ENCODE results near the gene ATAD1.
"Not testable (repeated sequence)": the region's sequence is repeated elsewhere in the genome, so short reads cannot be mapped to it uniquely, and the experiment has no call there.

The ATAD1 gene

GRCh38 chr10:87804939-87805569, 13.0 kb downstream of the ATAD1 start:
- Histone ChIP-seq H3K4me1 (ENCODE audit: insufficient read depth, low read length, poor library complexity, severe bottlenecking) (no peaks in the 10 kb centered on the region), H3K36me3 (ENCODE audit: insufficient read depth, low read length) (peaks cover 69% of the 10 kb centered on the region), H2AFZ (ENCODE audit: low read length) (no peak overlapping the region), H3K79me2 (ENCODE audit: insufficient read depth, low read length) (peaks cover 84% of the 10 kb centered on the region), H3K9me3 (ENCODE audit: insufficient read depth, low read depth, low read length) (peaks cover 26% of the 10 kb centered on the region), H4K20me1 (ENCODE audit: insufficient read depth, low read length, poor library complexity, severe bottlenecking) (peaks cover 6% of the 10 kb centered on the region), H3K4me2 (ENCODE audit: low read depth, low read length, poor library complexity, severe bottlenecking) (no peak overlapping the region), H3K9ac (ENCODE audit: low read depth, low read length, poor library complexity, severe bottlenecking) (no peak overlapping the region), H3F3A (ENCODE audit: low read depth) (no peaks in the 10 kb centered on the region), H3K27me3 (ENCODE audit: insufficient read depth, low read length, poor library complexity, severe bottlenecking) (peaks cover 6% of the 10 kb centered on the region), H3K4me3 (ENCODE audit: low read length, poor library complexity, severe bottlenecking) (no peak overlapping the region), H3K9me2 (replicated peaks; ENCODE audit: low read depth, low read length) (no peaks in the 10 kb centered on the region)
- no peak for TF ChIP-seq EZH2phosphoT487 (IDR thresholded peaks at IDR 0.05; ENCODE audit: borderline replicate concordance)
- TF ChIP-seq, protein P1, sequence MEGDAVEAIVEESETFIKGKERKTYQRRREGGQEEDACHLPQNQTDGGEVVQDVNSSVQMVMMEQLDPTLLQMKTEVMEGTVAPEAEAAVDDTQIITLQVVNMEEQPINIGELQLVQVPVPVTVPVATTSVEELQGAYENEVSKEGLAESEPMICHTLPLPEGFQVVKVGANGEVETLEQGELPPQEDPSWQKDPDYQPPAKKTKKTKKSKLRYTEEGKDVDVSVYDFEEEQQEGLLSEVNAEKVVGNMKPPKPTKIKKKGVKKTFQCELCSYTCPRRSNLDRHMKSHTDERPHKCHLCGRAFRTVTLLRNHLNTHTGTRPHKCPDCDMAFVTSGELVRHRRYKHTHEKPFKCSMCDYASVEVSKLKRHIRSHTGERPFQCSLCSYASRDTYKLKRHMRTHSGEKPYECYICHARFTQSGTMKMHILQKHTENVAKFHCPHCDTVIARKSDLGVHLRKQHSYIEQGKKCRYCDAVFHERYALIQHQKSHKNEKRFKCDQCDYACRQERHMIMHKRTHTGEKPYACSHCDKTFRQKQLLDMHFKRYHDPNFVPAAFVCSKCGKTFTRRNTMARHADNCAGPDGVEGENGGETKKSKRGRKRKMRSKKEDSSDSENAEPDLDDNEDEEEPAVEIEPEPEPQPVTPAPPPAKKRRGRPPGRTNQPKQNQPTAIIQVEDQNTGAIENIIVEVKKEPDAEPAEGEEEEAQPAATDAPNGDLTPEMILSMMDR (conservative IDR thresholded peaks at IDR 0.05; ENCODE audit: low read length), result no peak

GRCh38 chr10:87803831-87804230, 14.2 kb downstream of the ATAD1 start:
- H4K20me1 ChIP-seq (ENCODE audit: insufficient read depth, low read length, poor library complexity, severe bottlenecking), result peaks cover 4% of the 10 kb centered on the region
- no peaks in the 10 kb centered on the region for H3K4me1 ChIP-seq (ENCODE audit: insufficient read depth, low read length, poor library complexity, severe bottlenecking)
- H3K4me2 ChIP-seq (ENCODE audit: low read depth, low read length, poor library complexity, severe bottlenecking), result no peak overlapping the region
- H3K36me3 ChIP-seq (ENCODE audit: insufficient read depth, low read length), result peaks cover 68% of the 10 kb centered on the region
- peaks cover 30% of the 10 kb centered on the region for H3K9me3 ChIP-seq (ENCODE audit: insufficient read depth, low read depth, low read length)
- no peak overlapping the region for H3K9ac ChIP-seq (ENCODE audit: low read depth, low read length, poor library complexity, severe bottlenecking)
- no peaks in the 10 kb centered on the region for H3K9me2 ChIP-seq (replicated peaks; ENCODE audit: low read depth, low read length)
- H3K79me2 ChIP-seq (ENCODE audit: insufficient read depth, low read length), result peaks cover 79% of the 10 kb centered on the region
- no peak overlapping the region for H3K4me3 ChIP-seq (ENCODE audit: low read length, poor library complexity, severe bottlenecking)
- peaks cover 6% of the 10 kb centered on the region for H3K27me3 ChIP-seq (ENCODE audit: insufficient read depth, low read length, poor library complexity, severe bottlenecking)
- H3F3A ChIP-seq (ENCODE audit: low read depth), result no peaks in the 10 kb centered on the region
- TF ChIP-seq, protein P1 (conservative IDR thresholded peaks at IDR 0.05; ENCODE audit: low read length), result no peak
- no peak for TF ChIP-seq EZH2phosphoT487 (IDR thresholded peaks at IDR 0.05; ENCODE audit: borderline replicate concordance)
- no peak overlapping the region for H2AFZ ChIP-seq (ENCODE audit: low read length)

DNA sequence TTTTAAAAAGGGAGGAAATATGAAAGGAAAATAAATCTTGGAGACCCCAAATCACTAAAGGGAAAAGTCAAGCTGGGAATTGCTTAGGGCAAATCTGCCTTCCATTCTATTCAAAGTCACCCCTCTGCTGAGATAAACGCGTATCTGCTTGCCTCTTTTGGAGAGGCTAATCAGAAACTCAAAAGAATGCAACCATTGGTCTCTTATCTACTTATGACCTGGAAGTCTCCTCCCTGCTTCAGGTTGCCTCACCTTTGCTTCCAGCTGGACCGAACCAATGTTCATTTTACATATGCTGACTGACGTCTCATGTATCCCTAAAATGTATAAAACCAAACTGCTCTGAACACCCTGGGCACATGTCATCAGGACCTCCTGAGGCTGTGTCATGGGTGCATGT, 14.7 kb downstream of the ATAD1 start:
- Histone ChIP-seq H3K9me3 (ENCODE audit: insufficient read depth, low read depth, low read length) (peaks cover 30% of the 10 kb centered on the region), H3K4me3 (ENCODE audit: low read length, poor library complexity, severe bottlenecking) (no peak overlapping the region), H3K9ac (ENCODE audit: low read depth, low read length, poor library complexity, severe bottlenecking) (no peak overlapping the region), H3K9me2 (replicated peaks; ENCODE audit: low read depth, low read length) (no peaks in the 10 kb centered on the region), H3K36me3 (ENCODE audit: insufficient read depth, low read length) (peaks cover 70% of the 10 kb centered on the region), H3K27me3 (ENCODE audit: insufficient read depth, low read length, poor library complexity, severe bottlenecking) (peaks cover 6% of the 10 kb centered on the region), H3F3A (ENCODE audit: low read depth) (no peaks in the 10 kb centered on the region), H2AFZ (ENCODE audit: low read length) (no peak overlapping the region), H4K20me1 (ENCODE audit: insufficient read depth, low read length, poor library complexity, severe bottlenecking) (peaks cover 4% of the 10 kb centered on the region), H3K4me2 (ENCODE audit: low read depth, low read length, poor library complexity, severe bottlenecking) (no peak overlapping the region), H3K79me2 (ENCODE audit: insufficient read depth, low read length) (peaks cover 79% of the 10 kb centered on the region), H3K4me1 (ENCODE audit: insufficient read depth, low read length, poor library complexity, severe bottlenecking) (no peaks in the 10 kb centered on the region)
- TF ChIP-seq, protein P1 (conservative IDR thresholded peaks at IDR 0.05; ENCODE audit: low read length), result no peak
- no peak for TF ChIP-seq EZH2phosphoT487 (IDR thresholded peaks at IDR 0.05; ENCODE audit: borderline replicate concordance)

GRCh38 chr10:87801813-87802435, 16.1 kb downstream of the ATAD1 start:
- Histone ChIP-seq H3K79me2 (ENCODE audit: insufficient read depth, low read length) (peaks cover 76% of the 10 kb centered on the region), H3K36me3 (ENCODE audit: insufficient read depth, low read length) (peaks cover 73% of the 10 kb centered on the region), H3K9me3 (ENCODE audit: insufficient read depth, low read depth, low read length) (peaks cover 30% of the 10 kb centered on the region)
- H3K4me1 ChIP-seq (ENCODE audit: insufficient read depth, low read length, poor library complexity, severe bottlenecking); H3K27me3 ChIP-seq (ENCODE audit: insufficient read depth, low read length, poor library complexity, severe bottlenecking); H3K4me3 ChIP-seq (ENCODE audit: low read length, poor library complexity, severe bottlenecking); H3K4me2 ChIP-seq (ENCODE audit: low read depth, low read length, poor library complexity, severe bottlenecking); H3F3A ChIP-seq (ENCODE audit: low read depth); H4K20me1 ChIP-seq (ENCODE audit: insufficient read depth, low read length, poor library complexity, severe bottlenecking); H3K9me2 ChIP-seq (replicated peaks; ENCODE audit: low read depth, low read length); H2AFZ ChIP-seq (ENCODE audit: low read length); H3K9ac ChIP-seq (ENCODE audit: low read depth, low read length, poor library complexity, severe bottlenecking): not testable (repeated sequence)
